B cell (primary cell): ENCODE measurements around the gene OR2B6. TPM values are rescaled to one million over a fixed set of nuclear protein-coding genes. Genes with fewer than 3 reads are reported as not detected.

ENCODE experiments used
- ATAC-seq: fragments of 200-7000 bp; cut with Tn5 transposase; one replicate; pipeline ENCODE4 v1.10.0; 2021; ENCODE audit warnings: low read depth, mild to moderate bottlenecking, moderate number of reproducible peaks, moderate library complexity
- CTCF ChIA-PET: fragments of 350-600 bp; sonication (Branson Sonifier 250); formaldehyde crosslinking; loops from one replicate; lab custom pipeline; 2021; ENCODE audit warnings: antibody characterized with exemption, inconsistent platforms; lab: Charles Lee
- POLR2A ChIA-PET: fragments of 350-600 bp; sonication (Branson Sonifier 250); formaldehyde crosslinking; loops from one replicate; lab custom pipeline; 2021; ENCODE audit warnings: antibody characterized with exemption; lab: Charles Lee
- DNase-seq: peaks from one replicate; pipeline ENCODE4 v3.0.0; 2013
- H2AFZ ChIP-seq: 2 replicates; pipeline ENCODE4 v1.6.1; 2012; ENCODE audit warnings: mild to moderate bottlenecking, low read depth, low read length; ENCODE audit not compliant: insufficient read depth, poor library complexity, severe bottlenecking
- H3K27ac ChIP-seq, 2 donors: 1 replicate in 1 of 2; 2 replicates in 1 of 2; pipeline ENCODE4 v1.5.1; 2012 to 2013; ENCODE audit warnings: low read length in 2 of 2, mild to moderate bottlenecking in 2 of 2, moderate library complexity in 1 of 2
- H3K27me3 ChIP-seq, 4 experiments: fragments of 200-600 bp in 1 of 4; sonication (generic) in 1 of 4; replicated peaks in 1 of 4; 1 replicate in 2 of 4; 2 replicates in 2 of 4; pipeline versions ENCODE4 v1.6.1 to v1.7.0; 2013 to 2016; ENCODE audit warnings: low read length in 3 of 4, mild to moderate bottlenecking in 2 of 4, mixed read lengths in 1 of 4, moderate library complexity in 1 of 4; ENCODE audit not compliant: insufficient read depth in 4 of 4, control insufficient read depth in 3 of 4; ENCODE audit errors: control extremely low read depth in 1 of 4
- H3K36me3 ChIP-seq, 2 experiments: replicated peaks in 1 of 2; 1 replicate in 1 of 2; 2 replicates in 1 of 2; pipeline versions ENCODE4 v1.6.1 to v1.7.1; 2013; ENCODE audit warnings: low read length in 1 of 2; ENCODE audit not compliant: insufficient read depth in 2 of 2, control insufficient read depth in 1 of 2; ENCODE audit errors: control extremely low read depth in 1 of 2, extremely low read depth in 1 of 2
- H3K4me1 ChIP-seq, 2 donors: fragments of 200-600 bp in 1 of 2; sonication (generic) in 1 of 2; 1 replicate in 1 of 2; 2 replicates in 1 of 2; pipeline versions ENCODE4 v1.5.1 to v1.6.1; 2013 to 2017; ENCODE audit warnings: low read length in 2 of 2; ENCODE audit not compliant: control insufficient read depth in 2 of 2, insufficient read depth in 2 of 2
- H3K4me2 ChIP-seq: replicated peaks from 2 replicates; pipeline ENCODE3; 2012; ENCODE audit warnings: mild to moderate bottlenecking, low read depth, low read length; ENCODE audit not compliant: poor library complexity, severe bottlenecking
- H3K4me3 ChIP-seq, 5 experiments: fragments of 200-600 bp in 1 of 5; sonication (generic) in 1 of 5; 1 replicate in 3 of 5; 2 replicates in 2 of 5; pipeline versions ENCODE4 v1.5.1 to v1.7.0; 2011 to 2016; ENCODE audit warnings: low read length in 4 of 5, mild to moderate bottlenecking in 4 of 5, low read depth in 2 of 5, control low read depth in 1 of 5, moderate library complexity in 1 of 5; ENCODE audit not compliant: insufficient read depth in 1 of 5; ENCODE audit errors: control extremely low read depth in 1 of 5, extremely low read depth in 1 of 5
- H3K79me2 ChIP-seq: fragments of 200-600 bp; sonication (generic); one replicate; pipeline ENCODE4 v1.6.0; 2016; ENCODE audit warnings: low read length; ENCODE audit not compliant: control insufficient read depth, insufficient read depth
- H3K9ac ChIP-seq: fragments of 200-600 bp; sonication (generic); 2 replicates; pipeline ENCODE4 v1.6.1; 2017; ENCODE audit warnings: mild to moderate bottlenecking, low read length, moderate library complexity
- H3K9me3 ChIP-seq, 3 donors: one replicate each; pipeline versions ENCODE4 v1.6.1 to v1.7.1; 2013; ENCODE audit warnings: low read length in 2 of 3; ENCODE audit not compliant: control insufficient read depth in 2 of 3, insufficient read depth in 1 of 3; ENCODE audit errors: control extremely low read depth in 1 of 3
- H4K20me1 ChIP-seq: 2 replicates; pipeline ENCODE4 v1.6.0; 2012; ENCODE audit warnings: mild to moderate bottlenecking, low read length; ENCODE audit not compliant: insufficient read depth, control insufficient read depth, poor library complexity, severe bottlenecking
- H3K27ac Mint-ChIP-seq: one replicate; pipeline ENCODE4 v1.8.0; 2021; ENCODE audit warnings: mixed read lengths
- H3K27me3 Mint-ChIP-seq: one replicate; pipeline ENCODE4 v1.8.0; 2021; ENCODE audit warnings: mixed read lengths
- H3K4me1 Mint-ChIP-seq: one replicate; pipeline ENCODE4 v1.8.0; 2021; ENCODE audit warnings: mixed read lengths
- H3K4me3 Mint-ChIP-seq: one replicate; pipeline ENCODE4 v1.8.0; 2021; ENCODE audit warnings: mixed read lengths
- H3K9me3 Mint-ChIP-seq: one replicate; pipeline ENCODE4 v1.8.0; 2022; ENCODE audit warnings: mixed read lengths; ENCODE audit not compliant: insufficient read depth
- CTCF ChIP-seq: fragments of 200-600 bp; IDR thresholded peaks from one replicate; pipeline ENCODE4 v1.8.0; 2022; ENCODE audit warnings: antibody characterized with exemption, mild to moderate bottlenecking
- EZH2 ChIP-seq: IDR thresholded peaks from 2 replicates; pipeline ENCODE4 v1.6.1; 2012; ENCODE audit warnings: borderline replicate concordance, low read depth, mild to moderate bottlenecking, moderate library complexity, low read length; ENCODE audit not compliant: insufficient read depth, poor library complexity, severe bottlenecking
- WGBS: methylation state at CpG from one replicate; pipeline ENCODE4 v1.1.5; 2013; ENCODE audit warnings: missing lambda C conversion rate; ENCODE audit not compliant: insufficient coverage; 5-methylcytosine and 5-hydroxymethylcytosine counted together
- intact Hi-C: fragments of 100-400 bp; cut with micrococcal nuclease; formaldehyde crosslinking; loops from one replicate; pipeline ENCODE4 v1.10.0; 2022
- polyA plus RNA-seq: library from polyadenylated mRNA; depleted of rRNA; stranded (reverse); fragments of >200 nt; gene quantifications from 2 replicates; pipeline ENCODE4 v1.2.3, GENCODE V29; 2012
- total RNA-seq, 2 donors: library from RNA; stranded (reverse); fragments of 120-200 nt in 1 of 2; gene quantifications; 1 replicate in 1 of 2; 2 replicates in 1 of 2; pipeline versions ENCODE4 v1.2.3 to v1.2.4, GENCODE V29; 2013 to 2022

OR2B6 gene
- total and polyA plus RNA-seq, 2 donors (not counting 1 experiment from before 2014, with no cell fraction given): not detected

- no peaks in the 10 kb centered on the region for H3K79me2 ChIP-seq
- Mint-ChIP-seq H3K27me3 (peaks cover 3% of the 10 kb centered on the region), H3K4me3 (no peak overlapping the region), H3K27ac (no peak overlapping the region), H3K4me1 (no peaks in the 10 kb centered on the region), H3K9me3 (no peaks in the 10 kb centered on the region)
- H3K9me3 ChIP-seq: no peaks in the 10 kb centered on the region
- TF ChIP-seq EZH2 (no peak), CTCF (no peak)
- no peak overlapping the region for H3K27ac ChIP-seq
- H2AFZ ChIP-seq: no peak overlapping the region
- POLR2A ChIA-PET: no interaction called here
- DNase-seq: no peak
- no peaks in the 10 kb centered on the region for H3K36me3 ChIP-seq
- intact Hi-C loops: no loop called here
- no peak for ATAC-seq
- no peaks in the 10 kb centered on the region for H3K4me1 ChIP-seq
- no peaks in the 10 kb centered on the region for H4K20me1 ChIP-seq
- H3K9ac ChIP-seq: no peak overlapping the region
- CTCF ChIA-PET: no interaction called here
- no peak overlapping the region for H3K4me2 ChIP-seq
- 96% methylated on average over 15 of the region's 15 CpGs for WGBS
- H3K4me3 ChIP-seq: no peak overlapping the region
- H3K27me3 ChIP-seq: no peaks in the 10 kb centered on the region
These were observed 44.3 kb downstream of the OR2B6 start for GRCh38 chr6:28001351-28001750.

GRCh38 chr6:28001751-28002150 lies 44.7 kb downstream of the OR2B6 start:
- no peak overlapping the region for H3K27ac Mint-ChIP-seq

More at GRCh38 chr6:28001751-28002150, 44.7 kb downstream of the OR2B6 start:
- H3K4me2 ChIP-seq: no peak overlapping the region
- H2AFZ ChIP-seq: no peak overlapping the region
- no peak overlapping the region for H3K27ac ChIP-seq
- WGBS: 81% methylated on average over 5 of the region's 5 CpGs
- peaks cover 3% of the 10 kb centered on the region for H3K27me3 Mint-ChIP-seq
- no peak overlapping the region for H3K4me3 ChIP-seq
- CTCF ChIA-PET: no interaction called here
- no peaks in the 10 kb centered on the region for H3K9me3 Mint-ChIP-seq
- H4K20me1 ChIP-seq: no peaks in the 10 kb centered on the region
- H3K9ac ChIP-seq: no peak overlapping the region
- H3K79me2 ChIP-seq: no peaks in the 10 kb centered on the region
- TF ChIP-seq EZH2: no peak
- no peak for TF ChIP-seq CTCF
- POLR2A ChIA-PET: no interaction called here
- no peak for DNase-seq
- H3K9me3 ChIP-seq: no peaks in the 10 kb centered on the region
- no peaks in the 10 kb centered on the region for H3K36me3 ChIP-seq
- no peaks in the 10 kb centered on the region for H3K4me1 Mint-ChIP-seq
- ATAC-seq: no peak
- intact Hi-C loops: no loop called here
- no peaks in the 10 kb centered on the region for H3K27me3 ChIP-seq
- no peak overlapping the region for H3K4me3 Mint-ChIP-seq
- no peaks in the 10 kb centered on the region for H3K4me1 ChIP-seq
